Liver (tissue), 3 donors: ENCODE results near the gene OR2D3.

ENCODE experiments used
- GABPA ChIP-seq, 2 donors: IDR thresholded peaks in 1 of 2; conservative IDR thresholded peaks in 1 of 2; 2 replicates each; pipeline ENCODE4 v1.6.1; 2016; ENCODE audit warnings: antibody characterized with exemption in 2 of 2, mild to moderate bottlenecking in 1 of 2, moderate library complexity in 1 of 2
- JUND ChIP-seq, 2 donors: IDR thresholded peaks; 2 replicates each; pipeline ENCODE4 v1.6.1; 2016; ENCODE audit warnings: antibody characterized with exemption in 2 of 2
- NR2F2 ChIP-seq: IDR thresholded peaks from 2 replicates; pipeline ENCODE4 v1.6.1; 2016; ENCODE audit warnings: antibody characterized with exemption
- RAD21 ChIP-seq, 2 donors: IDR thresholded peaks; 2 replicates each; pipeline ENCODE4 v1.6.1; 2016; ENCODE audit warnings: antibody characterized with exemption in 2 of 2, mild to moderate bottlenecking in 2 of 2
- TF ChIP-seq, protein P1 (sequence below): fragments of 150-350 bp; IDR thresholded peaks from 2 replicates; pipeline ENCODE4 v1.5.1; 2017; ENCODE audit warnings: improper control_type of control experiment, low read depth, low read length; ENCODE audit not compliant: missing input control
- TF ChIP-seq, protein P2 (sequence below): IDR thresholded peaks from 2 replicates; pipeline ENCODE4 v1.6.1; 2016; ENCODE audit warnings: antibody characterized with exemption
- TF ChIP-seq, protein P3 (sequence below): IDR thresholded peaks from 2 replicates; pipeline ENCODE4 v1.6.1; 2016; ENCODE audit warnings: antibody characterized with exemption, mild to moderate bottlenecking
- TF ChIP-seq, protein P4 (sequence below): IDR thresholded peaks from 2 replicates; pipeline ENCODE4 v1.6.1; 2016; ENCODE audit warnings: antibody characterized with exemption
- donor health status: healthy.
- donor health status: healthy.

DNA sequence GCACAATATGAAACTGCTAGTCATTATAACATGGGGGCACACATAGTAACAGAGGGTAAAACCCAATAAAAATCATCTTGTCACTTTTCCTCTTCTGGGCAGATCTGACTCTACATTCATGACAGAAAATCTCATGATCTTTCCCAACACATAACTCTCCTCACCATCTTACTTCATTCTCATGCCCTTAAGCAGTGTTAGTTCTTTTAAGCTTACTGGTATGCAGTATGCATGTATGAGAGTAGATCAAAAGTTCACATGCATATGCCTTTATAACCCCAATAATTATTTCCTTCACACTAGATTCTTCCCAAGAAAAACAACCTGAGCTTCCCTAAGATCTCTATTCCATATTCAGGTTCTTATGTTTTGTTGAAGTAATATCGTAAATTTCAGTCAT lies 49.5 kb upstream of the OR2D3 start:
- no peak for TF ChIP-seq GABPA (IDR thresholded peaks at IDR 0.05 in 1 of 2, conservative IDR thresholded peaks at IDR 0.05 in 1 of 2)
- TF ChIP-seq, protein P1, sequence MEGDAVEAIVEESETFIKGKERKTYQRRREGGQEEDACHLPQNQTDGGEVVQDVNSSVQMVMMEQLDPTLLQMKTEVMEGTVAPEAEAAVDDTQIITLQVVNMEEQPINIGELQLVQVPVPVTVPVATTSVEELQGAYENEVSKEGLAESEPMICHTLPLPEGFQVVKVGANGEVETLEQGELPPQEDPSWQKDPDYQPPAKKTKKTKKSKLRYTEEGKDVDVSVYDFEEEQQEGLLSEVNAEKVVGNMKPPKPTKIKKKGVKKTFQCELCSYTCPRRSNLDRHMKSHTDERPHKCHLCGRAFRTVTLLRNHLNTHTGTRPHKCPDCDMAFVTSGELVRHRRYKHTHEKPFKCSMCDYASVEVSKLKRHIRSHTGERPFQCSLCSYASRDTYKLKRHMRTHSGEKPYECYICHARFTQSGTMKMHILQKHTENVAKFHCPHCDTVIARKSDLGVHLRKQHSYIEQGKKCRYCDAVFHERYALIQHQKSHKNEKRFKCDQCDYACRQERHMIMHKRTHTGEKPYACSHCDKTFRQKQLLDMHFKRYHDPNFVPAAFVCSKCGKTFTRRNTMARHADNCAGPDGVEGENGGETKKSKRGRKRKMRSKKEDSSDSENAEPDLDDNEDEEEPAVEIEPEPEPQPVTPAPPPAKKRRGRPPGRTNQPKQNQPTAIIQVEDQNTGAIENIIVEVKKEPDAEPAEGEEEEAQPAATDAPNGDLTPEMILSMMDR, result no peak
- TF ChIP-seq, protein P2, sequence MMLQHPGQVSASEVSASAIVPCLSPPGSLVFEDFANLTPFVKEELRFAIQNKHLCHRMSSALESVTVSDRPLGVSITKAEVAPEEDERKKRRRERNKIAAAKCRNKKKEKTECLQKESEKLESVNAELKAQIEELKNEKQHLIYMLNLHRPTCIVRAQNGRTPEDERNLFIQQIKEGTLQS, result no peak
- TF ChIP-seq NR2F2, result no peak
- TF ChIP-seq, protein P3, sequence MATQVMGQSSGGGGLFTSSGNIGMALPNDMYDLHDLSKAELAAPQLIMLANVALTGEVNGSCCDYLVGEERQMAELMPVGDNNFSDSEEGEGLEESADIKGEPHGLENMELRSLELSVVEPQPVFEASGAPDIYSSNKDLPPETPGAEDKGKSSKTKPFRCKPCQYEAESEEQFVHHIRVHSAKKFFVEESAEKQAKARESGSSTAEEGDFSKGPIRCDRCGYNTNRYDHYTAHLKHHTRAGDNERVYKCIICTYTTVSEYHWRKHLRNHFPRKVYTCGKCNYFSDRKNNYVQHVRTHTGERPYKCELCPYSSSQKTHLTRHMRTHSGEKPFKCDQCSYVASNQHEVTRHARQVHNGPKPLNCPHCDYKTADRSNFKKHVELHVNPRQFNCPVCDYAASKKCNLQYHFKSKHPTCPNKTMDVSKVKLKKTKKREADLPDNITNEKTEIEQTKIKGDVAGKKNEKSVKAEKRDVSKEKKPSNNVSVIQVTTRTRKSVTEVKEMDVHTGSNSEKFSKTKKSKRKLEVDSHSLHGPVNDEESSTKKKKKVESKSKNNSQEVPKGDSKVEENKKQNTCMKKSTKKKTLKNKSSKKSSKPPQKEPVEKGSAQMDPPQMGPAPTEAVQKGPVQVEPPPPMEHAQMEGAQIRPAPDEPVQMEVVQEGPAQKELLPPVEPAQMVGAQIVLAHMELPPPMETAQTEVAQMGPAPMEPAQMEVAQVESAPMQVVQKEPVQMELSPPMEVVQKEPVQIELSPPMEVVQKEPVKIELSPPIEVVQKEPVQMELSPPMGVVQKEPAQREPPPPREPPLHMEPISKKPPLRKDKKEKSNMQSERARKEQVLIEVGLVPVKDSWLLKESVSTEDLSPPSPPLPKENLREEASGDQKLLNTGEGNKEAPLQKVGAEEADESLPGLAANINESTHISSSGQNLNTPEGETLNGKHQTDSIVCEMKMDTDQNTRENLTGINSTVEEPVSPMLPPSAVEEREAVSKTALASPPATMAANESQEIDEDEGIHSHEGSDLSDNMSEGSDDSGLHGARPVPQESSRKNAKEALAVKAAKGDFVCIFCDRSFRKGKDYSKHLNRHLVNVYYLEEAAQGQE, result no peak
- TF ChIP-seq, protein P4, sequence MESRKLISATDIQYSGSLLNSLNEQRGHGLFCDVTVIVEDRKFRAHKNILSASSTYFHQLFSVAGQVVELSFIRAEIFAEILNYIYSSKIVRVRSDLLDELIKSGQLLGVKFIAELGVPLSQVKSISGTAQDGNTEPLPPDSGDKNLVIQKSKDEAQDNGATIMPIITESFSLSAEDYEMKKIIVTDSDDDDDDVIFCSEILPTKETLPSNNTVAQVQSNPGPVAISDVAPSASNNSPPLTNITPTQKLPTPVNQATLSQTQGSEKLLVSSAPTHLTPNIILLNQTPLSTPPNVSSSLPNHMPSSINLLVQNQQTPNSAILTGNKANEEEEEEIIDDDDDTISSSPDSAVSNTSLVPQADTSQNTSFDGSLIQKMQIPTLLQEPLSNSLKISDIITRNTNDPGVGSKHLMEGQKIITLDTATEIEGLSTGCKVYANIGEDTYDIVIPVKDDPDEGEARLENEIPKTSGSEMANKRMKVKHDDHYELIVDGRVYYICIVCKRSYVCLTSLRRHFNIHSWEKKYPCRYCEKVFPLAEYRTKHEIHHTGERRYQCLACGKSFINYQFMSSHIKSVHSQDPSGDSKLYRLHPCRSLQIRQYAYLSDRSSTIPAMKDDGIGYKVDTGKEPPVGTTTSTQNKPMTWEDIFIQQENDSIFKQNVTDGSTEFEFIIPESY, result no peak
- no peak for TF ChIP-seq RAD21 (IDR thresholded peaks at IDR 0.05)
- no peak for TF ChIP-seq JUND (IDR thresholded peaks at IDR 0.05)
